Upper lobe of left lung (tissue), 4 donors: ENCODE results near the gene APOC4.

Source experiments
- POLR2A ChIP-seq, 4 donors: fragments of 450-650 bp; IDR thresholded peaks; one replicate each; pipeline ENCODE4 v1.5.1; 2016 to 2017; ENCODE audit warnings: antibody characterized with exemption in 4 of 4, mild to moderate bottlenecking in 2 of 4
- POLR2AphosphoS5 ChIP-seq, 2 donors: sonication (generic); formaldehyde crosslinking; IDR thresholded peaks; one replicate each; pipeline ENCODE4 v1.5.1; 2017; ENCODE audit warnings: antibody characterized with exemption in 2 of 2
- TF ChIP-seq, protein P1 (sequence below), 6 experiments: fragments of 450-650 bp in 4 of 6; fragments of 200-600 bp in 2 of 6; sonication (generic) in 2 of 6; IDR thresholded peaks; one replicate each; pipeline ENCODE4 v1.5.1; 2016 to 2019; ENCODE audit warnings: antibody characterized with exemption in 6 of 6

DNA sequence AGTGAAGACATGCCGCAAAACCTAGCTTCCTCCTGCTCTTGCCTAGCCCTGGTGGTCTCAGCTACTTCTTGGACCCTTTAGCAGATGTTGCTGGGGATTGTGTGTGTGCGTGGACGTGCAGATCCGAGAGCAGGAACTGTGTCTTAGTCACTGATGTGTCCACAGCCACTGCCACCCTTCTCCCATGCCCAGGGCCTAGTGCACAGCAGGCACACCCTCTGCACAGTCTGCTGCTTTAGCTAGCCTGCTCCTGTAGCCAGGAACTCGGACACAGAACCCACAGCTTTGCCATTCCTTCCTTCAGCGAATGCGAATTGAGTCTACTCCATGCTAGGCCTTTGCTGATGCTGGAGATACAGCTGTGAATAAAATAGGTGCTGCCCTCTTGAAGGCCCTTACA, 15.5 kb downstream of the APOC4 start:
- TF ChIP-seq POLR2AphosphoS5 (IDR thresholded peaks at IDR 0.05) (no peak), POLR2A (IDR thresholded peaks at IDR 0.05) (no peak)
- TF ChIP-seq, protein P1, sequence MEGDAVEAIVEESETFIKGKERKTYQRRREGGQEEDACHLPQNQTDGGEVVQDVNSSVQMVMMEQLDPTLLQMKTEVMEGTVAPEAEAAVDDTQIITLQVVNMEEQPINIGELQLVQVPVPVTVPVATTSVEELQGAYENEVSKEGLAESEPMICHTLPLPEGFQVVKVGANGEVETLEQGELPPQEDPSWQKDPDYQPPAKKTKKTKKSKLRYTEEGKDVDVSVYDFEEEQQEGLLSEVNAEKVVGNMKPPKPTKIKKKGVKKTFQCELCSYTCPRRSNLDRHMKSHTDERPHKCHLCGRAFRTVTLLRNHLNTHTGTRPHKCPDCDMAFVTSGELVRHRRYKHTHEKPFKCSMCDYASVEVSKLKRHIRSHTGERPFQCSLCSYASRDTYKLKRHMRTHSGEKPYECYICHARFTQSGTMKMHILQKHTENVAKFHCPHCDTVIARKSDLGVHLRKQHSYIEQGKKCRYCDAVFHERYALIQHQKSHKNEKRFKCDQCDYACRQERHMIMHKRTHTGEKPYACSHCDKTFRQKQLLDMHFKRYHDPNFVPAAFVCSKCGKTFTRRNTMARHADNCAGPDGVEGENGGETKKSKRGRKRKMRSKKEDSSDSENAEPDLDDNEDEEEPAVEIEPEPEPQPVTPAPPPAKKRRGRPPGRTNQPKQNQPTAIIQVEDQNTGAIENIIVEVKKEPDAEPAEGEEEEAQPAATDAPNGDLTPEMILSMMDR (IDR thresholded peaks at IDR 0.05), result no peak
